Measurements from ENCODE around the gene RAPGEF4.

RAPGEF4 gene

DNA sequence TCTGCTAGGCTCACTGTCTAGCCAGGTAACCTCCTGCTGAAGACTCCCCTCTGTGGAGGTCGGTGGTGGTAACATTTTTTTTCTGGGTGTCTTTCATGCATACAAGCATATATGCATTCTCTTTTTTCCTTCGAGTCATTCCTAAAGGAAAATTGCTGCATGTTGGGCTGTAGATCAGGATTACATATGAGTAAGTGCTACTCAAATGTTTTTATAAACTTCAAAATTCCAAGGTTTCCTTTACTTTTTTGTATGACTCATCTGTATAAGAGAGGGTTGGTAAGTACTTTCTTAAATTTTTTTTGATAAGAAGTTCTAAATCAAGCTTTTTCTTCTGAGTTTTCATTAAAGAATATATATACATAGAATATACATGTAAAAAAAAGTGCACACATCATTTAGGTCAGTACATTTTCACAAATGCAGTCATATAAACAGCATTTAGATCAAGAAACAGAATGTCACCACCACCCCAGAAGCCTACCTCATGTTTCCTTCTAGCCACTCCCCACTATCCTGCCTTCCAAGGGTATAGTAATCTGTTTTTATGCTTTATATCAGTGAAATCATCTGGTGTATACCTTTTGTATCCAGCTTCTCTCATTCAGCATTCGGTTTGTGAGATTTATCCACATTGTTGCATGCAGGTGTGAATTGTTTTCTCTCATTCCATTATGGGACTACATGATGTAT is 212.0 kb downstream of the RAPGEF4 start:
- no peak for DNase-seq

DNA sequence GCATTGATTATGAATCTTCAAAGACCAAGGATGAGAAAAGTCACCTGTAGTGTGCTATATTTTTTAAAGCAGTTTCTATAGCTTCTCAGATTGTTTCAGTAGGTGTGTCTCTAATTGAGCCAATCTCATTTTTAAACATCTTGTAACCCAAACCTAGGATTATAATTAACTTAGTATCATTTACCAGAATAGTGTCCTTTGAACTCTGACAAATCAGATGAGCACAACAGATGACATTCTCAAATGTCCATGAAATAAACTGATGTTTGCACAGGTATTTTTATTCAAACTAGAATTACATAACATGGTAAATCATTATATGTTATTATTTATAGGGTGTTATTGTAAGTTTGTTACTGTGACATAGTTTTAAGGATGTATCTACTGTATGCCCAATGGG is 213.9 kb downstream of the RAPGEF4 start:
- DNase-seq, result no peak

DNA sequence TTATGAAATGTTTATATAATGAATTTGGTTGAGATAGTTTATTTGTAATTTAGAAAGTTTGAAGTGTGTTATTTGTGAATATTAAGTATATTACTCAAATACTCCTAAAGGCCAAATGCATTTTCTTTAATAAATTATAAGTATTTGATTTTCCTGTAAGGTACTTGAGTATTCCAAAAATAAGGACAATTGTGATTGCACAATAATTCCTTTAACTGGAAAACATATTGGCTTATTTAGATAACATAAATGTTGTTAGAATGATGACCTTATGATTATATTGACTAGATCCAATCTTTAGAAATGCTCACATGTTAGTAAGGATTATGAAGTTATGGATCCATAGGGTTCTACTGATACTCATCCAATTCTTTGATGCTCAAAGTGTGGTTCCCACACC is 214.9 kb downstream of the RAPGEF4 start:
- no peak for DNase-seq

DNA sequence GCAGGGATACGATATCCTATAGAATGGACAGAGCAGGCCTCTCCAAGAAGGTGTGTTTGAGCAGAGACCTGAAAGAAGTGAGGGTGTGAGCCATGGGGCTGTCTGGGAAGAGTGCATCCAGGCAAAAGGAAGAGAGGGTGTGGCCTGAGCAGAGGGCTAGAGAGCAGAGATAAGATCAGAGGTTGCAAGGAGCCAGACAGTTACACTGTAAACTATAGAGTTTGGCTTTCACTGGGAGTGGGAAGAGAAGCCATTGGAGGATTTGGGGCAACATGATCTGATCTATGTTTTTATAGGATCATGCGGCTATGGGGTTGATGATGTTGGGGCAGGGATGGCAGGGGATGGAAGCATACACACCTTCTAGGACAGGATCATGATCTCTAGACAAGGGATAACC is 215.9 kb downstream of the RAPGEF4 start:
- no peak for DNase-seq

DNA sequence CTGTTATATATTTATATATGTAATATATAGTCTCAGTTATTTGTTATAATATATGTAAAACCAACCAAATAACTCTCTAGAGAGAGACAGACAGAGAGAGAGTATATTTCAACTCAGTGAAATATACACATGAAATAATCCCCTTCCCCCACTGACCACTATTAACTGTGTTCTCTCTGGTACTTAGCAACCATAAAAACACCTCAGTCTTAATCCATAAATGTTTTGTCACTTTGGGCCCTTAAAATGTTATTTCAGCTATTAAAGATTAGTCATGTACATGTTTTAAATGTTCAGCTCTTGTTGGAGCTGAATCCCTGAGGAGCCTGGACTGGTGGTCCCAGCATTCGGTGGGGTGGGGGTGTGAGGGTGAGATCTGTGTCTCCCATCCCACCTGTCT is 217.8 kb downstream of the RAPGEF4 start:
- DNase-seq, result no peak

DNA sequence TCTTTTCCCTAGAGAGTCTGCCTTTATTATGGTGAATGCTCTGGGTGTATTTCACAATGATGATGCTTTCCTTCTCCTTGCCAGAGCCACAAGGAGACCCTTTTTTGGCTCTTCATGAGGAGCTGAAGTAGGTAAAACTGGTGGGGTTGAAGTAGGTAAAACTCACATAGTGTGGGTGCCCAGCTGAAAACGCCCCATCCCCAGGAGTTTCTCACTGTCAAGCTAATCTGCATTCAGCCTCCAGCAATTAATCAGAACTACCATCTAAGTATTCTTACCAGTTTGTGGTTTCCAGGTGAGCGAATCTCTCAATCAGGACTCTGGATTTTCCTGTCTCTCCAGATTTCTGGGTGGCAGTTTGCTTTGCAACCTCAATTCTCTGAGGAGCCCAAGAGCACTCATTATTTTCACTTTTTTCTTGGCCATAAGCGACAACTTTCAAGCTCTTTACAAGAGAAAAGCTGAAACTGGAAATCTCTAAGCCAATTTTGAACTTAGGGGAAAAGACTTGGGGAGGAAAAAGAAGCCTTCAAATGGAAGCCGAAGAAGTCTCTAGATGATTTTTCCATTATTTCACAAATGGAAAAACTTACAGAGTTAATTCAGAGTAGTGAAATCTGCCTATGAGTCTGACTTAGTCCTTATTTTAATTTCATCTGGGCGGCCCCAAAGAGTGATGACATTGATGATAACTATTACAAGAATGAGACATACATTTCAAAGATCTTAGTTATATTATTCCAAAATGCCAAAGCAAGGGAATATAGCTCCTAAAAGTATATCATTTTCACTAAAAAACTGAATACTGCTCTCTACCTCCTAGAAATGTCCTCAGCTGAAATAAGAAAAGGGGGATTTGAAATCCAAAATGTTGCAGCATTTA is 218.6 kb downstream of the RAPGEF4 start:
- DNase-seq, result no peak

DNA sequence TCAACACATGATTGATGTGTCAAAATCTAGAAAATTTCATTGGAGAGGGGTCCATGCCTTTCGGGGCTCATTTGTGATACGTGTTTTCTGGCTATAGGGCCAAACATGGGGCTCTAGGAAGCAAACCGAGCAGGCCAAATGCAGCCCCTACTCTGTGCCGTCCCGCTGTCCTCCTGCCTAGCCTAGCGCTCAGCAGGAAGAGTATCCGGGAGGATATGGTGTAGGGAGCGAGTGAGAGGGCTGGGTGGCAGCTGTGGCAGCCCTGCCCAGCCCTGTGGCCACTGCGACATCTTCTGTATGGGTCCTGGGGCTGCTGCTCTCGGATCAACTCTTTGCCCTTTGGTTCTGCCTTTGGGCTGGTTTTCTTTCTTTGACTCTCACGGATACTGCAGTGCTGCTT is 219.9 kb downstream of the RAPGEF4 start:
- DNase-seq, result no peak

DNA sequence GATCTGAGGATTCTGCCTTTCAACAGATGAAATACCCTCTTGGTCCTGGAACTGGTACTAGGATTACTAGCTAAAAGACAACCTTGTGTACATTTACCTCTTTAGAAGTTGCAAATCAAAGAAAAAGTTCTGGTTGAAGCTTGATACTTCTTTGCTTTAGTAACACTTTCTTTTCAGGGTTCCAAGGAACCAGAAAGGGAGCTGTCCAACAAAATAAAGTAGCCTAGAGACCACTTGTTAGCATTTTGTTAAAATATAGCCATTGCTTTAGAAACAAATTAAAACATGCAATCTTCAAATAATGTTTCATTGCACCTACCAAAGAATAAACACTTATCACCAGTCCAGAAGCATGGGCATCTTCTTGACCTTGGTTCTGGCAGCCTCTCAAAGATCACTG is 222.1 kb downstream of the RAPGEF4 start:
- DNase-seq, result no peak

DNA sequence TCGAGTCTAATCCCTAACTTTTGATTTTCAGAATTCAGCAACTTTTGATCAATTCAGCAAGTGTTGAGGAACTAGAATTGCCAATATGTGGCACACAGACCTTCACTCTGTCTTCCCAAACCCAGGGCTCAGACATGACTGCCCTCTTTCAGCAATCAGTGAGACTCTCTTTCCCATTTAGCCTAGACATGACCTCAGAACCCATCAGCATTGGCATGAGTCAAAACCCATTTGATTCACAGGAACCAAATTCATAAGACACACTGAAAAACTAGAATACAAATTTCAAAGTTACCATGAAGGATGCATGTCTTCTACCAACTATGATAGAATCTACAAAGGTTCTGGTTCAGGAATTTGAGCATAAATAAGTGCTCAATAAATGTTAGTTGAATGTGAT is 226.4 kb downstream of the RAPGEF4 start:
- no peak for DNase-seq

DNA sequence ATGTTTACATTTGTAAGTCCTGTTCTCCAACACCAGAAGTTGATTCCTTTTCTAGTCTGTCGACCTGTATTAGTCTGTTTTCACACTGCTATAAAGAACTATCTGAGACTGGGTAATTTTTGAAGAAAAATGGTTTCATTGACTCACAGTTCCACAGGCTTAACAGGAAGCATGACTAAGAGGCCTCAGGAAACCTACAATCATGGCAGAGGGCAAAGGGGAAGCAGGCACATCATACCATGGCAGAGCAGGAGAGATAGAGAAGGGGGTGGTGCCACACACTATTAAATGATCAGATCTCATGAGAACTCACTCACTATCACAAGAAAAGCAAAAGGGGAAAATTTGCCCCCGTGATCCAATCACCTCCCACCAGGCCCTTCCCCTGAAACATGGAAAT is 227.2 kb downstream of the RAPGEF4 start:
- no peak for DNase-seq

DNA sequence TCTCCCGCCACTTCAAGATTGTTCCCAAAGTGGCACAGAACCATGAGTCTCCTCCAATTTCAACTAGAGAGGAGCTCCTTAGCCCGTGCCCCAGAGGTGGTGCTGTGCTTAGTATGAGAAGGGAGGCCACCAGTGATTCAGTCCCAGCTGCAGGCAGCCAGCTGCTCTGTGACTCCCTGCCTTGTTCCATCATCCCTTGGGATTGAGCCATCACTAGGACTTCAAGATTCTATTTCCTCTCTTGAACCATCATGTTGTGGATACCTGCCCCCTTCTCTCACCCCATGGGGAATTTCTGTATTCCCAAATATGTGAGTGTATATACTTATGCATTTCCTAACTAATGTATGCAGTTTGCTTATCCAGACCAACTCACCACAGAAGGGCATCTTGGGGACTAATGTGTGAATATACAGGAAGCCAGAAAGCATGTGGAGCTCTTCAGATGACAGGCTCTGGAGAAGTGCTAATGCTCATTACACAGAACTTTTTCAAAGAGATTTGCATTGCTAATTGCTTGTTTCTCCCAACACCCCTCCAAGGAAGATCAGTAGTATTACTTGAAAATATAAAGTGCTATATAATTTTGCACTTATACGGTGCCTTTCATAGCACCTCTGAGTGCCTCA is 229.0 kb downstream of the RAPGEF4 start:
- no peak for DNase-seq

DNA sequence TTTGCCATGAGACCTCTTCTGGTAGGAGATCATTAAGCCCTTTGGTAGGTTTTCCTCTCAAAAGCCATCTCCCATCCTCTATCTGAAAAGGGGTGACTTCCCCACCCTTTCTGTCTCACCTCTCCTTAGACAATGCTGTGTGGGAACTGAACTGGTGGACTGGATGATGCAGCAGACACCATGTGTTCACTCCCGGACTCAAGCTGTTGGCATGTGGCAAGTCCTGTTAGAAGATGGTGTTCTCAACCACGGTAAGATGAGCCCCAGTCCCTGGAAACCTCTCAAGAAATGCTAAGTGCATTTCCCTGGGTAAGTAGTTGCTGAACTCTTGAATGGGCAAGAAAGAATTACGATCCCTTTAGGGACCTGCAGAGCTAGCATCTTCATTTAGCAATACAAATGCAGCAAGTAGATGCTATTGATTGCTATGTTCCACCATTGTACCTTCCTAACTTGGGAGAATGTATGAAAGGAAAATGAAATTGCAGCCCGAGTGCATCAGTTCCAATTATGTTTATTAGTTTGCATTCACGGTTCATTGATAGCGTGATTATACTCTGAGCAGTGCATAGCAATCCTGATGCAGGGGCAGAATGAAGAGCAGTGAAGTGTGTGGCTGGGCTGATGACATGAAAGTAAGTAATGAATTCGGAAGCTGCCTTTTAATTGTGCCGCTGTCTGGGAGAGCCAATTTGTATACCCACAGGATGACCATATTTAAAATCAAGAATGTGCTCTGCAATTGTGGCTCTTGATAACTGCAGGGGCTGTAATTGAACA is 230.0 kb downstream of the RAPGEF4 start:
- no peak for DNase-seq

DNA sequence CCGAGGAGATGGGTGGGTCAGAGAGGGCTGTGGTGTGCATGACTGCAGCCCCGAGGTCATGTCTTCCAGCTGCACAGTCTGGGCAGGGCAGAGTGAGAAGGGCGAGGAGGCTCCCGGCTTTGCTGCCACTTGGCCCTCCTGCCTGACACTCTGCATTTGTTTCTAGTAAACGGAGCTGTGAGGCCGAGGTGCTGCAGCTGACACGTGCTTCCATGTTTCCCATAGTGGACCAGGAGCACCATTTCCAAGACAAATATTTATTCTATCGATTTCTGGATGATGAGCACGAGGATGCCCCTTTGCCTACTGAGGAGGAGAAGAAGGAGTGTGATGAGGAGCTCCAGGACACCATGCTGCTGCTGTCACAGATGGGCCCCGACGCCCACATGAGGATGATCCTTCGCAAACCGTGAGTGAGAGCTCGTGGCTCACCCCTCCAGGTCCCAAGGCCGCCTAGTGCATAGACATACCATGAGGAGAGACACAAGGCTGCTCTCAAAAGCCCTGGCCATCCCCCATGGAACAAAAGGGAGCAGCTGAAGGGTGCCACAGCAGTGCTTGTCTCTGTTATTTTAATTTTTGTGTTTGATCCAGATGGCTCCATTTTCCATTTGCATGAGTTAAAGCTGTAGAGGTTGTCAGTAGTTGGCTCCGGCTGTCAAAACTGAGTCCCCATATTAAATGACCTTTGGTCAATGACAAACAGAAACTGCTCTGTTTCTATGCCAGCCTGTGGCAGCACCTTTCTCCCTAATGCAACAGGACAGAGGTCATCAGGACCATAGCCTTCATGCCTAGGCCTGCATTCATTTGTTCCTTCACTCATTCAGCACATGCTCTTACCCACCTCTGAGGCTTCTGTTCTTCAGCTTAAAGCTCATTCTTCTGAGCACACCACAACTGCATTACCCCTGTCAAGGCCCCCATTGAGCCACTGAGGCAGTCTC is 231.7 kb downstream of the RAPGEF4 start:
- no peak for DNase-seq

DNA sequence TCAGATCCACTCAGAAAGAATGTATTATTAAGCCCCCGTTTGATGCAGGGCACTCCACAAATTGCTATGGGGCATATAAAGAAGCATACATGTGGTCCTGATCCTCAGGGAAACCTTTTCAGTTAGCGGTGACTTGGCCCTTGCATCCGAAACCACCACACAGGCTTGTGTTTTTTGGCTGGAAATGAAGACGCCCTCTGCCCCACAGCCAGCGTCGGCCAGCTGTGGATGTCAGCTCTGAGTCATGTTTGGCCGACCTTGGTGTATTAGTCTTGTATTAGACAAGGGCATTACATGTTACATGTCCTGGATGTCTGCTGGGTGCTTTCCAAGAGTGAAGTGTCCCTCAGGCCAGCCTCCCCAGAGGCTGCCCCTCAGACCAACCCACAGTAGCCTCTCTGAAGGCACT is 232.4 kb downstream of the RAPGEF4 start:
- DNase-seq, result no peak

DNA sequence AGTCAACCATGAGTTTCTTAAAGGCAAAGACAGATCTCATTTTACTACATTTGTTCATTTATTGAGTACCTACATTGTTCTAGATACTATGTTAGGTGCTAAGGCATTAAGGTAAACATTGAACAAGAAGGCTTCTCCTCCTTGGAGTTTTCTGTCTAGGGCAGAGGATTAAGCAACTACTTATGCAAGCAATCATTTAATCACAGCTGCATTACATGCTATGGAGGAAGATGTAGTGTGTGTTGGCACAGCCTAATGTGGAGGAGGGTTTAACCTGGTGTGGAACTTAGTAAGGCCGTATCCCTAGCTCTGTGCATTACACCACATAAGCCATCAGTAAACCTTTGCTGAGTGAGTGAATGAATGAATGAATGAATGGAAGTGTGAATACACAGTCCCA is 233.5 kb downstream of the RAPGEF4 start:
- no peak for DNase-seq

DNA sequence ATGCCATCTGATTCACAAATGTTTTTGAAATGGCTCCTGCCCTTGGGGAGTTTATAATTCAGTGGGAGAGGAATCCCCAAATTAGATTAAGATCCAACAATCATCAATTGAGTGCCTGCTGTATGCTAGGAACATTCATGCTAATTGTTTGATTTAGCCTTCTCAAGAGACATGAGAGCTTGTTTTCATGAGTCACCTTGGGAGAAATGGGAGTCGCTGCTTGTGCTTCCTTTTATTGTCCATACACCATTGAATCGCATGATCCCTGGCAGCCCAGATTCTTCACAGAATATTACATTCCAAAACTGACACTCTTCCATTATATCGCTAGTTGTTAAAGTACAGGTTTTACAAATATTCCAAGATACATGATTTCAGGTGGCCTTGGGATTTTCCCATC is 234.0 kb downstream of the RAPGEF4 start:
- no peak for DNase-seq

DNA sequence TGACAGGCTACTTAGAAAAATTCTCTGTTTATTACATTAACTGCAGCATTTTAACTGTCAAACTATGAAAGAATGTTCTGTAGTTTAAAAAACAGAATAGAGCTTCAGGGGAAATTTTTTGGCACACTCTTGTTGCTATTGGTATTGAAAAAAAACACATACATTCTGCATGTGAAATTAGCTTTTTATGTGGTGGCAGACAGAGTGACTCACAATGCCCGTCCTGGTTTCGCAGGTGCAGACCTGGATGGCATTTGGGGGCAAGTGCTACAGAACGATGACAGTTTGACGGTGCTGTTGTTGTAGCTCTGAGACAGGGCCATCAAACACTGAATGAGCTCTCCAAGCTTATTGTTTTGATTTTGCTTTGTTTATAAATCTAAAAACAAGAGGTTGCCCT is 235.0 kb downstream of the RAPGEF4 start:
- DNase-seq, result no peak

DNA sequence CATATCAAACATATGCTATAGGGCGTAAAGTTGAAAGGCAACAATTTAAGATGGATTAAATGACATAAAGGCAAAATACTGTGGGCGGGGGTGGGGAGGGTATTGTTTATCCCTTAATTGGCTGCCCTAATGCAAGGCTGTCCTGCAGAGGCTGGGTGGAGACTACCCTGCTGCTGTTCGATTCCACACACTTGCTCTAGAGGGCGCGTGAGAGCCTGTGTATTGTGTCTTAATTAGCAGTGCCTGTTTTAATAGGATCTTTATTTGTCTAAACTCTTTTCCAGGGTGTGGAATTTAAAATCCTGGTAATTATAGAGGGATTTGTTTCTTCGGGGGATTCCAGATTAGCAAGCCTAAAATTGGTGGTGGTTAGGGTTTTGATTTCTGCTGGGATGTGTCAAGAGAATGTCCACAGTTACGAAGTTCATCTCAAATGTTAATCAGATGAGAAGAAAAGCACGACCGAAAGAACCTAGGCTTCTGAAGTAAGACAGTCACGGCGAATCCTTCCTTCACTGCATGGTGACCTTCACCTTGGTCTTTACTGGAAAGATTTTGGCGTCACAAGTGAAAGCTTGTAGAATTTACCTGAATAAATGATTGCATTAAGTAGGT is 236.5 kb downstream of the RAPGEF4 start:
- peak; percentile 42 for DNase-seq

DNA sequence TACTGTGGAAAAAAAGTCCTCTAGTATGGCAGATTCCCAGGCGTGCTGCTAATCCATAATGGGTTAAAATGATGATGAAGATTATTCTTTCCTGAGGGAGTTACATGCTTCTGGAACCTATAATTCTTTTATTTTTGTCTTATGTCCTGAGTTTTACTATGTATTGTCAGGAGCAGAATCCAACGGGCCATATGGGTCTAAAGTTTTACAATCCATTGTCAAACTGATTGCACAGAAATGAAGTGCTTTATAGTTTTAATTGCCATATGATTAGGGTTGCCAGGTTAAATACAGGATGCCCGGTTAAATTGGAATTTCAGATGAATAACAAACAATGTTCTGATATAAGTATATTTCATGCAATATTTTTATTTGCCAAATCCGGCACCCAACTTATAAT is 239.1 kb downstream of the RAPGEF4 start:
- DNase-seq, result no peak

DNA sequence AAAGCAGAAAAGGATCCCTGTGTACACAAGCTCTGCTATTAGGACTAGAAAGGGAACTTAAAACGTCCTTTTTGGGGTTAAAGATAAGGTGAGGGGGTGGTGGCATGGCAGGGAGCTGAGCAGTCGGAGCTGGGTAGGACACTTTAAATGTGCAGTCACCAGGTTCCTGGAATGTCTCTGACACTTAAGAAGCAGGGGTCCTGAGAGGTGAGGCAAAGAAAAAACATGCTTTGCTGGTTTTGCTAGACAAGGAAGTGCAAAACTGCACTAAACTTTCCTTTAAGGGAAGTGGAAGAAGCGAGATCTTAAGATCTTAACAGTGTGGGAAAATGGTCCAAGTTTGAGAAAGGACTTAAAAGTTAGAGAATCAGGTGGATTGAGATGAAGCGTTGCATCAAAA is 240.5 kb downstream of the RAPGEF4 start:
- no peak for DNase-seq

DNA sequence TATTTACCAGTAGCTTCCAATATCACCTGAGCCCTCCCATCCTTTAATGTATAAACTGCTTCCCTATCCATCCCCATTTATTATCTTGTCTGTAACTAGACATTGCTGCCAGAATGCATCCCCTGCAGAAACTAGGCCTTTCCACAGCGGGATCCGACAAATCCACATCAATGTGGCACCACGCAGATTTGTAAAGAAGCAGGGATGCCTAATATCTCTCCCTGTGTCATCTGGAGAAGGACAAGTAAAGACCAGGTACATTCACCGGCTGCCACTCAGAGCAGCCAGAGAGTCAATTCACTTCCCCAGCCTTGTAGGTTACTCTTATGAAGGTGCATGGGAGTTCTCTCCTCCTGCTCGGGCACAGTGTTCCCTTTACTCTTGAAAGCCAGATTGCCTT is 241.2 kb downstream of the RAPGEF4 start:
- DNase-seq, result no peak
